AG04450 (cell line): Measurements from ENCODE around the gene GRIA4. TPM values are rescaled to one million over a fixed set of nuclear protein-coding genes. Genes with fewer than 3 reads are reported as not detected.

Experiments used
- CTCF ChIA-PET: fragments of 300-600, 350-600 bp; formaldehyde crosslinking; extraction: SDS; loops from one replicate; lab custom pipeline; 2022; ENCODE audit warnings: antibody characterized with exemption, inconsistent platforms; lab: Charles Lee
- POLR2A ChIA-PET: fragments of 350-600 bp; formaldehyde crosslinking; extraction: SDS; loops from one replicate; lab custom pipeline; 2021; ENCODE audit warnings: antibody characterized with exemption, inconsistent platforms; lab: Yijun Ruan, JAX
- DNase-seq: peaks from one replicate; pipeline ENCODE4 v3.0.0-alpha.2; 2011; ENCODE audit warnings: low read depth, low spot score
- H3K27ac ChIP-seq: one replicate; pipeline ENCODE4 v1.5.1; 2012; ENCODE audit warnings: low read depth, low read length, control low read depth
- H3K27me3 ChIP-seq: one replicate; pipeline ENCODE4 v1.6.0; 2012; ENCODE audit warnings: low read length; ENCODE audit not compliant: control insufficient read depth, insufficient read depth
- H3K4me3 ChIP-seq: 2 replicates; pipeline ENCODE4 v1.5.1; 2011; ENCODE audit warnings: mild to moderate bottlenecking, low read depth, low read length, control low read depth
- H3K9me3 ChIP-seq: 2 replicates; pipeline ENCODE4 v1.5.1; 2012; ENCODE audit warnings: low read length; ENCODE audit not compliant: control insufficient read depth, insufficient read depth
- polyA plus RNA-seq: library from polyadenylated mRNA; depleted of rRNA; stranded (reverse); fragments of >200 nt; gene quantifications from 2 replicates; pipeline ENCODE4 v1.2.3, GENCODE V29; 2011
- TF ChIP-seq, protein P1 (sequence below): IDR thresholded peaks from 2 replicates; pipeline ENCODE4 v1.5.1; 2011; ENCODE audit warnings: low read depth, low read length, control low read depth, inconsistent platforms

The GRIA4 gene
- polyA plus RNA-seq, 1 experiment = 0.64 TPM

GRCh38 chr11:105603156-105603555, 6.7 kb upstream of the GRIA4 start:
- no peak overlapping the region for H3K4me3 ChIP-seq
- no peaks in the 10 kb centered on the region for H3K9me3 ChIP-seq
- no peak overlapping the region for H3K27ac ChIP-seq
- H3K27me3 ChIP-seq = no peaks in the 10 kb centered on the region
- ChIA-PET POLR2A (no interaction called here), CTCF (interaction anchor here (0.7 kb wide), 1 partner anchor 71 kb away, joined by 5 read pairs; no protein-coding TSS in a partner anchor)
- no peak for DNase-seq
- TF ChIP-seq, protein P1, sequence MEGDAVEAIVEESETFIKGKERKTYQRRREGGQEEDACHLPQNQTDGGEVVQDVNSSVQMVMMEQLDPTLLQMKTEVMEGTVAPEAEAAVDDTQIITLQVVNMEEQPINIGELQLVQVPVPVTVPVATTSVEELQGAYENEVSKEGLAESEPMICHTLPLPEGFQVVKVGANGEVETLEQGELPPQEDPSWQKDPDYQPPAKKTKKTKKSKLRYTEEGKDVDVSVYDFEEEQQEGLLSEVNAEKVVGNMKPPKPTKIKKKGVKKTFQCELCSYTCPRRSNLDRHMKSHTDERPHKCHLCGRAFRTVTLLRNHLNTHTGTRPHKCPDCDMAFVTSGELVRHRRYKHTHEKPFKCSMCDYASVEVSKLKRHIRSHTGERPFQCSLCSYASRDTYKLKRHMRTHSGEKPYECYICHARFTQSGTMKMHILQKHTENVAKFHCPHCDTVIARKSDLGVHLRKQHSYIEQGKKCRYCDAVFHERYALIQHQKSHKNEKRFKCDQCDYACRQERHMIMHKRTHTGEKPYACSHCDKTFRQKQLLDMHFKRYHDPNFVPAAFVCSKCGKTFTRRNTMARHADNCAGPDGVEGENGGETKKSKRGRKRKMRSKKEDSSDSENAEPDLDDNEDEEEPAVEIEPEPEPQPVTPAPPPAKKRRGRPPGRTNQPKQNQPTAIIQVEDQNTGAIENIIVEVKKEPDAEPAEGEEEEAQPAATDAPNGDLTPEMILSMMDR = no peak

DNA sequence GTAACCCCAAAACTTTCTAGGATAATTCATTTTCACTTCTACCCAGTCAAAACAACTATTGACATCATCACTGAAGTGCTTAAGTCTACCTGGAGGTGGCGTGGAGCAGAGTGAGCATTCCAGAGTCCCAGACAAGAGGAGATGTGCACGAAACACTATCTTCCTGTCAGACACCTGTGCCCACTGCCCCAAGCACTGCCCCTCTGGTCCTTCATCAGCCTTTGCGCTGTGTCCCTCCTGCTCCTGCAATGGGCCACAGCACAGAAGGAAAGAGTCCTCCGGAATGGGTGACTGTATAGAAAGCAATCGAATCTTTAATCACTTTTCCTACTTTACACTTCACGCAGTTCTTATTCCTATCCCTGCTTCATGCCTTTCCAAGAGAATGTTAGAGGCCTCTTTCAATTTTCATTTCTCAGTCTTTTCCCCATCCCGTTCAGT, 512 bp upstream of the GRIA4 start:
- Histone ChIP-seq H3K9me3 (no peaks in the 10 kb centered on the region), H3K4me3 (peak overlapping the region; percentile 69; the same call in 1 of the 2 replicates), H3K27ac (no peak overlapping the region), H3K27me3 (no peaks in the 10 kb centered on the region)
- ChIA-PET CTCF (no interaction called here), POLR2A (no interaction called here)
- TF ChIP-seq, protein P1 = peak; percentile 55
- no peak for DNase-seq

DNA sequence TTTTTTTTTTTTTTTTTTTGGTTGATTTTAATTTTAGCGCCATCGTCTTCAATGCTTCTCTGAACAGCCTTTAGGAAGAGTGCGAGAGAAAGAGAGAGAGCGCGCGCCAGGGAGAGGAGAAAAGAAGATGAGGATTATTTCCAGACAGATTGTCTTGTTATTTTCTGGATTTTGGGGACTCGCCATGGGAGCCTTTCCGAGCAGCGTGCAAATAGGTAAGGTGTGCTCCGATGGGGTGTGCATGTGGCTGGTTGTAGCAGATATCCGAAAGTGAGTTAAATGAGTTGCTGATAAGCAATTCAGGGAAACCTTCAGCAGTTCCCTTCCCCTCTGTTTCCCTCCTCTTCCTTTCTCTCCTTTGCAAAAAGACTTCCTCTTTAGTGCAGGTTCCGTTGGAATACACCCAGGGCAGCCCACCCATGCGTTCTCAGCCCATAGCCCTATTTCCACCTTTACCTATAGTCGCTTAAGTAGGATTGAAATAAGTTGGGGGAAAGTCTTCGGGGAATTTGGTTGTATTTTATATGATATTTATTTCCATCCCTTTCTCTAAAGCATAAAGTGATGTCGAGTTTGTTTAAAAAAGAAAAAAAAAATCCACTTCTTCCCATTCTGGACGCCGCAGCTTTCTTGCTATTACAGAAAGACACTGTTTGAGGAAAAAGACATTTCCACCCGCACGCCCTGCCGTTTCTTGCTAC, 1.1 kb downstream of the GRIA4 start:
- H3K27ac ChIP-seq = no peak overlapping the region
- H3K4me3 ChIP-seq = peak overlapping the region; percentile 69
- H3K9me3 ChIP-seq = no peaks in the 10 kb centered on the region
- ChIA-PET POLR2A (no interaction called here), CTCF (interaction anchor here (0.6 to 1.2 kb wide), 2 partner anchors 18 to 252 kb away, joined by 3 to 6 read pairs; no protein-coding TSS in a partner anchor)
- TF ChIP-seq, protein P1 = no peak
- no peaks in the 10 kb centered on the region for H3K27me3 ChIP-seq
- no peak for DNase-seq

DNA sequence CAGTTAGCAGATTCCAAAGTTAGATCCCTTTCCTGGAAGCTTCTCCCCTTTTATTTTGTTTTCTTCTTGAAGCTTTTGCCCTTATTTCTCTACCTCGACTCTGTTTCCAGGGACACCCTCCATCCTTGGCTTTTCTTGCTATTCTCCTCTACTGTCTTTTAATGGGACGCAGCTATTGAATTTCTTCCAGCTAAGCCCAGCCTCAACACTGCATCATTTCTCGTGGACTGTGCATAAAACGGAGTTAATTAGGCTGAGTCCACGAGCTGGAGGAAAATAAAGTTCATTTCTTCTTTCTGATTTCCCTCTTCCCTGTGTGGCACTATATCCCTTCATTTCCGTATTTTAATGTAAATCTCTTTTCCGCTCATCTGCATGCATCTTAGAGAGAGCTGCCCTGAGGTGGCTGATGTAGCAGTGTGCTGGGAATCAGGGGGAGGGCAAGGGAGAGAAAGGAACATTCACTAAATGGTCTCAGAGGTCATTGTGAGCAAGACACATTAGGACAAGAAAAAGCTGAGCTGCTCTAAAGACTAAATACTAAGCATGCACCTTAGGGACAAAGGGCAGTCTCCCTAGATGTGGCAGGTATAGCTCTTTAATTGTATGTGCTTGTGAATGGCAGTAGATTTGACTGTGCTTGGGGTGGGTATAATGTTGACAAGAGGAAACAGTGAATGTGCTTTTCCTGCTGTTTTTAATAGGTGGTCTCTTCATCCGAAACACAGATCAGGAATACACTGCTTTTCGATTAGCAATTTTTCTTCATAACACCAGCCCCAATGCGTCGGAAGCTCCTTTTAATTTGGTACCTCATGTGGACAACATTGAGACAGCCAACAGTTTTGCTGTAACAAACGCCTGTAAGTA, 1.9 kb downstream of the GRIA4 start:
- peak overlapping the region; percentile 69 for H3K4me3 ChIP-seq
- H3K9me3 ChIP-seq = no peaks in the 10 kb centered on the region
- H3K27me3 ChIP-seq = no peaks in the 10 kb centered on the region
- DNase-seq = no peak
- ChIA-PET CTCF (interaction anchor here (0.6 to 1.2 kb wide), 2 partner anchors 19 to 251 kb away, joined by 3 to 6 read pairs; no protein-coding TSS in a partner anchor), POLR2A (no interaction called here)
- no peak overlapping the region for H3K27ac ChIP-seq
- TF ChIP-seq, protein P1 = no peak
